T-helper 2 cell (primary cell): ENCODE results near the gene CREM.

Source experiments
- DNase-seq, 5 experiments: peaks; one replicate each; pipeline versions ENCODE4 v3.0.0 to v3.0.0-alpha.2; 2012 to 2022

The CREM gene

DNA sequence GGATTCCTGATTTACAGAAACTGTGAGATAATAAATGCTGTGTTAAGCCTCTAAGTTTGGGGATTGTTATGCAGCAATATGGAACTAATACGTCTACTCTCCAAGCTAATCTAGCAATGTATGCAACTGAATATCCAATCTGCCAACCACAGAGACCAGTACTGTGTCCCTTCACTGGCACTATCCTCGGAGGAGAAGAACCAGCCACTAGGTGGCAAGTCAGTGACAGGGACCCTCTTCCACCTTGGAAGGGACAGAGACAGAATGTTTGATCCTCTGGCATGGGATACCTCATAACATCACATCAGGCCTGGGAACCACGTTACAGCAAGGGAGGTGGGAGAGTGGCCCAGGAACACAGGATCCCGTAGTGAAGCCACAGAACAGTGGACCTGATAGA lies 96.4 kb downstream of the CREM start:
- no peak for DNase-seq

GRCh38 chr10:35224045-35224740 lies 97.5 kb downstream of the CREM start:
- no peak for DNase-seq

DNA sequence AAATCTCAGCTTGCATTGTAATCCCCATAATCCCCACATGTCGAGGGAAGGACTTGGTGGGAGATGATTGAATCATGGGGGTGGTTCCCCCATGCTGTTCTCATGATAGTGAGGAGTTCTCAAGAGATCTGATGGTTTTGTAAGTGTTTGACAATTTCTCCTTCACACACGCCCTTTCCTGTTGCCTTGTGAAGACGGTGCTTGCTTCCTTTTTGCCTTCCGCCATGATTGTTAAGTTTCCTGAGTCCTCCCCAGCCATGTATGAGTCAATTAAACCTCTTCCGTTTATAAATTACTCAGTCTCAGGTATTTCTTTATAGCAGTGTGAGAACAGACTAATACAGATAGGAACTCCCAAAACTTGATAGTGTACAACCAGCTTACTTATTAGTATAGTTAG lies 98.6 kb downstream of the CREM start:
- DNase-seq: peak in 1 of 5 experiments; percentile 69

DNA sequence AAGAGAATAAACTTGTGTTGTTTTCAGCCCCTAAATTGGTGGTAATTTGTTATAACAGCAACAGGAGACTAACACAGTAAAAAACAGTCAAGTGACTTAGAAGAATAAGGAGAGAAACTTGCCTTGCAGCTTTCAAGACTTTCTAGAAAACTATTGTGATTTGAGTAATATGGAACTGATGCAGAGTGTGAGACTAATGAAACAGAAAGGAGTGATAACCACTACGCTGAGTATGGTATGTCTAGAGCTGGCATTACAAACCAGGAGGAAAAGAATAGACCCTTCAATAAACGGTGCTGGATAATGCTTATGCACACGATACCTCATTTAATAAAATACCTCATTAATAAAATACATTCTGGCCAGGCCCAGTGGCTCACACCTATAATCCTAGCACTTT lies 99.9 kb downstream of the CREM start:
- no peak for DNase-seq

DNA sequence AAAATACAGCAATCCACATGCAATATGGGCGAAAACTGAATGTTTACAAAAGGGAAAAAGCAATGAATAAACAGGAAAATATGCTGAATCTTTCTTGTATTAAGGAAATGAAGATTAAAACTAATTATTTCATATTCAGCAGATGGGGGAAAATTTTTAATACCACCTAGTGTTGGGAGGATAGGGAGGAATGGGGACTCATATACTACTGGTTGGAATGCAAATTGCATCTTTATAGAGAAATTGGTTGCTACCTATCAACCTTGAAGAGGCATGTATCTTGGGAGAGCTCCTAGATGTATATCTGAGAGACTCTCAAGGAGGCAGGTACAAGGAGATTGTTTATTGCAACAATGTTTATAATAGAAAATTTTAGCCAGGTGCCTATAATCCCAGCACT lies 101.4 kb downstream of the CREM start:
- DNase-seq: no peak

DNA sequence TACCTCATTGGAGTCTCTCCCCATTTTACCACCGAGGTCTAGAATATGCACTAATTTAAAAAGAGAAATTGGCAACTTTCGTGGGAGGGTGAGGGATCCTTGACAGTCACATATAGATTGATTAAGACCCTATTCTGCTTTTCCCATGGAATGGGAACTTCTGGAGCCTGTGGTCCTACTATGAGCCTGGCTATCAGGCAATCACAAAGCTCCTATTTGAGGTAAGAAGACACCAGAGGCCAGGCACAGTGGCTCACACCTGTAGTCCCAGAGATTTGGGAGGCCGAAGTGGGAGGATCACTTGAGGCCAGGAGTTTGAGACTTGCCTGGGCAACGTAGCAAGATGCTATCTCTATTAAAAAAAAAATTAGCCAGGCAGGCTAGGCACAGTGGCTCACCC lies 105.0 kb downstream of the CREM start:
- DNase-seq: no peak

GRCh38 chr10:35232527-35232926 lies 105.9 kb downstream of the CREM start:
- no peak for DNase-seq

DNA sequence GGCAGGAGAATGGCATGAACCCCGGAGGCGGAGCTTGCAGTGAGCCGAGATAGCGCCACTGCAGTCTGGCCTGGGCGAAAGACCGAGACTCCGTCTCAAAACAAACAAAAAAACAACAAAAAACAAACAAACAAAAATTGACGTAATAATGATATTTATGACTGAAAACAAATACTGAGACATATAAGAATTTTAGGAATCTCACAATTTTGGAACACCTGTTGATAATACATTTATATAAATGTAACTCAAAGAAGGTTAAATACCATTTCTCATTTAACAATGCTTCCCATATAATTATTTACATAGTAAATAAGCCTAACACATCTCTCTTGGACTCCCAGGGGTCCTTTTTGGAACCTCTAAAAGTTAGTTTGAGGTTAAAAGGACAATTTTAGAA lies 107.4 kb downstream of the CREM start:
- no peak for DNase-seq

GRCh38 chr10:35236739-35237138 lies 110.1 kb downstream of the CREM start:
- no peak for DNase-seq

GRCh38 chr10:35237766-35238512 lies 111.3 kb downstream of the CREM start:
- DNase-seq: no peak

GRCh38 chr10:35244549-35244948 lies 117.9 kb downstream of the CREM start:
- DNase-seq: no peak

- no peak for DNase-seq
Observed at GRCh38 chr10:35246770-35247343, 120.2 kb downstream of the CREM start.

DNA sequence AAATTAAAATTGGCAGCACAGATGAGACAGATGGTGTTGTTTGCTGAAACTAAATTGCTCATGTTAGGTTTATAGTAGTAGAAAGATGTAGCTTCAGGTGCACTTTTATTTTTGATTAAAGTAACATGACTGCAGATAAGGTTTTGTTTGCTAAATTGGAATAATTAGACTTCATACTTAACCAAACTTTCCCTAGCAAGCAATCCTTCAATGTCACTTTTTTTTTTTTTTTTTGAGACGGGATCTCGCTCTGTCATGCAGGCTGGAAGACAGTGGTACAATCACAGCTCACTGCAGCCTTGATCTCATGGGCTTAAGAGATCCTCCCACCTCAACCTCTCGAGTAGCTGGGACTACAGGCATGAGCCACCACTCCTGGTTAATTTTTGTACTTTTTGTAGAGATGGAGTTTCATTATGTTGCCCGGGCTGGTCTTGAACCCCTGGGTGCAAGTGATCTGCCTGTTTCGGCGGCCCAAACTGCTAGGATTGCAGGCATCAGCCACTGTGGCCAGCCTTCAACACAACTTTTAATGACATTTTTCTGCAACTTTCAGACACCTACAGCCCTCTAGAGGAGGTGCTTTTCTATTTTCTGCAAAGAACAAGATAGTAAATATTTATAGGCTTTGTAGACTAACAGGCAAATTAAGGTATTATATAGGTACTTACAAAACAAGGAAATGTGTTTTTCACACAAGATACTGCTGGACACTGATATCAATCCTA lies 124.9 kb downstream of the CREM start:
- DNase-seq: no peak

- no peak for DNase-seq
Observed at GRCh38 chr10:35257057-35257983, 130.7 kb downstream of the CREM start.

GRCh38 chr10:35259769-35260397 lies 133.2 kb downstream of the CREM start:
- DNase-seq: peak in 1 of 5 experiments; percentile 5

DNA sequence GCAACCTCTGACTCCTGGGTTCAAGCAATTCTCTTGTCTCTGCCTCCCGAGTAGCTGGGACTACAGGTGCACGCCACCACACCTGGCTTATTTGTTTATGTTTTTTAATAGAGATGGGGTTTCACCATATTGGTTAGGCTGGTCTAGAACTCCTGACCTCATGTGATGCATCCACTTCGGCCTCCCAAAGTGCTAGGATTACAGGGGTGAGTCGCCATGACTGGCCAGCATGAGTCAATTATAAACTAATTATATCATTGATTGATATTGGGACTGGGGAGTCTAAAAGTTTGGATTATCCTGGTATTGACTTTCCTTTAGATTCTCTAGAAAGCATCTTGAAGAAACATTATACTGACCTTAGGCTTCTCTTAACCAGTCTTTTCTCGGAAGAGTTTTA lies 135.8 kb downstream of the CREM start:
- no peak for DNase-seq
